Natural killer cell (primary cell): ENCODE data around the gene SLFN12L. TPM values are rescaled to one million over a fixed set of nuclear protein-coding genes. Genes with fewer than 3 reads are reported as not detected.
"Not testable (repeated sequence)": the region's sequence is repeated elsewhere in the genome, so short reads cannot be mapped to it uniquely, and the experiment has no call there.

ENCODE experiments used
- ATAC-seq, 3 donors: fragments of 150-1000 bp in 2 of 3; fragments of 200-7000 bp in 1 of 3; cut with Tn5 transposase; 1 replicate in 1 of 3; 2 replicates in 2 of 3; pipeline ENCODE4 v1.10.0; 2021; ENCODE audit warnings: mild to moderate bottlenecking in 2 of 3, moderate library complexity in 2 of 3
- DNase-seq, 2 donors: peaks; one replicate each; pipeline versions ENCODE4 v3.0.0 to v3.0.0-alpha.2; 2013 to 2021; ENCODE audit warnings: mixed read lengths in 1 of 2
- H3K27ac ChIP-seq: one replicate; pipeline ENCODE4 v1.5.1; 2013; ENCODE audit warnings: mild to moderate bottlenecking, low read length
- H3K27me3 ChIP-seq: one replicate; pipeline ENCODE4 v1.6.1; 2013; ENCODE audit warnings: low read length; ENCODE audit not compliant: control insufficient read depth, insufficient read depth
- H3K36me3 ChIP-seq: one replicate; pipeline ENCODE4 v1.6.1; 2013; ENCODE audit warnings: low read length; ENCODE audit not compliant: control insufficient read depth, insufficient read depth
- H3K4me1 ChIP-seq: one replicate; pipeline ENCODE4 v1.6.1; 2013; ENCODE audit warnings: low read length; ENCODE audit not compliant: control insufficient read depth, insufficient read depth
- H3K4me3 ChIP-seq: one replicate; pipeline ENCODE4 v1.5.1; 2013; ENCODE audit warnings: low read length
- H3K9me3 ChIP-seq: one replicate; pipeline ENCODE4 v1.6.1; 2013; ENCODE audit warnings: low read length; ENCODE audit not compliant: control insufficient read depth, insufficient read depth
- H3K27ac Mint-ChIP-seq, 2 donors: one replicate each; pipeline ENCODE4 v1.8.0; 2022; ENCODE audit warnings: mild to moderate bottlenecking in 2 of 2, mixed read lengths in 2 of 2, moderate library complexity in 1 of 2
- H3K27me3 Mint-ChIP-seq, 2 donors: one replicate each; pipeline ENCODE4 v1.8.0; 2022; ENCODE audit warnings: low read depth in 2 of 2, mixed read lengths in 2 of 2
- H3K36me3 Mint-ChIP-seq: one replicate; pipeline ENCODE4 v1.8.0; 2022; ENCODE audit warnings: mixed read lengths
- H3K4me1 Mint-ChIP-seq, 2 donors: one replicate each; pipeline ENCODE4 v1.8.0; 2022; ENCODE audit warnings: mixed read lengths in 2 of 2
- H3K4me3 Mint-ChIP-seq: one replicate; pipeline ENCODE4 v1.8.0; 2022; ENCODE audit warnings: mild to moderate bottlenecking, moderate library complexity, mixed read lengths
- H3K9me3 Mint-ChIP-seq, 2 donors: one replicate each; pipeline ENCODE4 v1.8.0; 2022; ENCODE audit warnings: mixed read lengths in 2 of 2
- CTCF ChIP-seq: fragments of 200-600 bp; IDR thresholded peaks from one replicate; pipeline ENCODE4 v1.8.0; 2022; ENCODE audit warnings: antibody characterized with exemption
- WGBS: methylation state at CpG from one replicate; pipeline ENCODE4 v1.1.7; 2013; ENCODE audit warnings: missing lambda C conversion rate; ENCODE audit not compliant: insufficient coverage; 5-methylcytosine and 5-hydroxymethylcytosine counted together
- intact Hi-C: fragments of 100-400 bp; cut with micrococcal nuclease; formaldehyde crosslinking; loops from one replicate; pipeline ENCODE4 v1.14.2; 2022
- total RNA-seq, 4 donors: library from RNA; stranded (reverse); fragments of 120-200 nt in 1 of 4; gene quantifications; one replicate each; pipeline versions ENCODE4 v1.2.3 to v1.2.4, GENCODE V29; 2013 to 2022

The SLFN12L gene
- total RNA-seq, 3 donors from 2014 or later (not counting 1 experiment from before 2014, with no cell fraction given) = 126 to 174 (median 130) TPM

- peak overlapping the region; percentile 88 for H3K4me3 Mint-ChIP-seq
- Histone ChIP-seq H3K4me1 (peaks cover 29% of the 10 kb centered on the region), H3K4me3 (no peak overlapping the region), H3K9me3 (no peaks in the 10 kb centered on the region), H3K27me3 (no peaks in the 10 kb centered on the region), H3K36me3 (no peaks in the 10 kb centered on the region), H3K27ac (peak overlapping the region; percentile 75)
- no peaks in the 10 kb centered on the region for H3K9me3 Mint-ChIP-seq
- ATAC-seq (peak; percentile 57 to 85 (median 79)), DNase-seq (peak in 1 of 2 donors; percentile 66)
- no peak for TF ChIP-seq CTCF
- H3K27me3 Mint-ChIP-seq = no peaks in the 10 kb centered on the region
- intact Hi-C loops = loop anchor here (2.0 to 10.0 kb wide), 3 partner anchors 41 to 655 kb away; partner anchors contain the start of gene AP2B1
- H3K4me1 Mint-ChIP-seq = peaks cover 70 to 82% of the 10 kb centered on the region in 2 donors
- no peaks in the 10 kb centered on the region for H3K36me3 Mint-ChIP-seq
- H3K27ac Mint-ChIP-seq = peak overlapping the region; percentile 88 to 95
- 67% methylated on average over 8 of the region's 8 CpGs for WGBS
Measured at GRCh38 chr17:35529866-35530265, 7.6 kb downstream of the SLFN12L start.

GRCh38 chr17:35529326-35529725 lies 8.2 kb downstream of the SLFN12L start:
- H3K36me3 Mint-ChIP-seq, H3K9me3 ChIP-seq, ATAC-seq, DNase-seq, H3K4me3 ChIP-seq, H3K9me3 Mint-ChIP-seq, H3K27me3 Mint-ChIP-seq, H3K27me3 ChIP-seq, H3K36me3 ChIP-seq: not testable (repeated sequence)
- peaks cover 70 to 82% of the 10 kb centered on the region in 2 donors for H3K4me1 Mint-ChIP-seq
- intact Hi-C loops = loop anchor here (10.0 kb wide), 1 partner anchor 55 kb away; the partner anchor contains the start of gene AP2B1
- peak overlapping the region; percentile 88 to 95 for H3K27ac Mint-ChIP-seq
- WGBS = no CpG with 5 or more reads among the region's 1 CpG
- H3K4me3 Mint-ChIP-seq = peak overlapping the region; percentile 26
- H3K4me1 ChIP-seq = peaks cover 31% of the 10 kb centered on the region
- peak overlapping the region; percentile 61 for H3K27ac ChIP-seq

GRCh38 chr17:35523296-35523695 lies 14.2 kb downstream of the SLFN12L start:
- Histone ChIP-seq H3K4me1 (peaks cover 51% of the 10 kb centered on the region), H3K9me3 (no peaks in the 10 kb centered on the region), H3K27ac (peak overlapping the region; percentile 50), H3K27me3 (no peaks in the 10 kb centered on the region), H3K36me3 (peaks cover 17% of the 10 kb centered on the region), H3K4me3 (no peak overlapping the region)
- H3K27ac Mint-ChIP-seq = peak overlapping the region; percentile 88 to 95
- H3K4me3 Mint-ChIP-seq = peak overlapping the region; percentile 60
- intact Hi-C loops = loop anchor here (10.0 kb wide), 1 partner anchor 62 kb away; the partner anchor contains the start of gene AP2B1
- H3K36me3 Mint-ChIP-seq = no peaks in the 10 kb centered on the region
- no peaks in the 10 kb centered on the region for H3K27me3 Mint-ChIP-seq
- ATAC-seq = no peak
- no peak for TF ChIP-seq CTCF
- WGBS = 79% methylated on average over 4 of the region's 4 CpGs
- H3K4me1 Mint-ChIP-seq = peaks cover 97 to 99% of the 10 kb centered on the region in 2 donors
- no peak for DNase-seq
- H3K9me3 Mint-ChIP-seq = no peaks in the 10 kb centered on the region

- not testable (repeated sequence) for H3K27me3 Mint-ChIP-seq, H3K9me3 Mint-ChIP-seq, H3K36me3 Mint-ChIP-seq, H3K27me3 ChIP-seq, H3K9me3 ChIP-seq
- H3K4me1 Mint-ChIP-seq = peaks cover 97 to 99% of the 10 kb centered on the region in 2 donors
- WGBS = 0% methylated on average over 4 of the region's 5 CpGs
- H3K4me1 ChIP-seq = peaks cover 54% of the 10 kb centered on the region
- peak overlapping the region; percentile 74 for H3K27ac ChIP-seq
- peak overlapping the region; percentile 88 to 95 for H3K27ac Mint-ChIP-seq
- DNase-seq = peak in 1 of 2 donors; percentile 78
- H3K4me3 Mint-ChIP-seq = peak overlapping the region; percentile 64
- peak overlapping the region; percentile 11 for H3K4me3 ChIP-seq
- peaks cover 17% of the 10 kb centered on the region for H3K36me3 ChIP-seq
- peak; percentile 89 to 96 (median 92) for ATAC-seq
- intact Hi-C loops = loop anchor here (1.0 to 10.0 kb wide), 3 partner anchors 15 to 63 kb away; partner anchors contain the start of genes AP2B1 and SLFN12L
Measured at GRCh38 chr17:35521654-35522256, 15.7 kb downstream of the SLFN12L start.
